B cell (primary cell): ENCODE measurements around the gene MROH7. TPM values are rescaled to one million over a fixed set of nuclear protein-coding genes. Genes with fewer than 3 reads are reported as not detected.
"Not testable (repeated sequence)": the region's sequence is repeated elsewhere in the genome, so short reads cannot be mapped to it uniquely, and the experiment has no call there.

Source experiments
- ATAC-seq: fragments of 200-7000 bp; cut with Tn5 transposase; one replicate; pipeline ENCODE4 v1.10.0; 2021; ENCODE audit warnings: low read depth, mild to moderate bottlenecking, moderate number of reproducible peaks, moderate library complexity
- CTCF ChIA-PET: fragments of 350-600 bp; sonication (Branson Sonifier 250); formaldehyde crosslinking; loops from one replicate; lab custom pipeline; 2021; ENCODE audit warnings: antibody characterized with exemption, inconsistent platforms; lab: Charles Lee
- POLR2A ChIA-PET: fragments of 350-600 bp; sonication (Branson Sonifier 250); formaldehyde crosslinking; loops from one replicate; lab custom pipeline; 2021; ENCODE audit warnings: antibody characterized with exemption; lab: Charles Lee
- DNase-seq: peaks from one replicate; pipeline ENCODE4 v3.0.0; 2013
- H2AFZ ChIP-seq: 2 replicates; pipeline ENCODE4 v1.6.1; 2012; ENCODE audit warnings: mild to moderate bottlenecking, low read depth, low read length; ENCODE audit not compliant: insufficient read depth, poor library complexity, severe bottlenecking
- H3K27ac ChIP-seq, 2 donors: 1 replicate in 1 of 2; 2 replicates in 1 of 2; pipeline ENCODE4 v1.5.1; 2012 to 2013; ENCODE audit warnings: low read length in 2 of 2, mild to moderate bottlenecking in 2 of 2, moderate library complexity in 1 of 2
- H3K27me3 ChIP-seq, 4 experiments: fragments of 200-600 bp in 1 of 4; sonication (generic) in 1 of 4; replicated peaks in 1 of 4; 1 replicate in 2 of 4; 2 replicates in 2 of 4; pipeline versions ENCODE4 v1.6.1 to v1.7.0; 2013 to 2016; ENCODE audit warnings: low read length in 3 of 4, mild to moderate bottlenecking in 2 of 4, mixed read lengths in 1 of 4, moderate library complexity in 1 of 4; ENCODE audit not compliant: insufficient read depth in 4 of 4, control insufficient read depth in 3 of 4; ENCODE audit errors: control extremely low read depth in 1 of 4
- H3K36me3 ChIP-seq, 2 experiments: replicated peaks in 1 of 2; 1 replicate in 1 of 2; 2 replicates in 1 of 2; pipeline versions ENCODE4 v1.6.1 to v1.7.1; 2013; ENCODE audit warnings: low read length in 1 of 2; ENCODE audit not compliant: insufficient read depth in 2 of 2, control insufficient read depth in 1 of 2; ENCODE audit errors: control extremely low read depth in 1 of 2, extremely low read depth in 1 of 2
- H3K4me1 ChIP-seq, 2 donors: fragments of 200-600 bp in 1 of 2; sonication (generic) in 1 of 2; 1 replicate in 1 of 2; 2 replicates in 1 of 2; pipeline versions ENCODE4 v1.5.1 to v1.6.1; 2013 to 2017; ENCODE audit warnings: low read length in 2 of 2; ENCODE audit not compliant: control insufficient read depth in 2 of 2, insufficient read depth in 2 of 2
- H3K4me2 ChIP-seq: replicated peaks from 2 replicates; pipeline ENCODE3; 2012; ENCODE audit warnings: mild to moderate bottlenecking, low read depth, low read length; ENCODE audit not compliant: poor library complexity, severe bottlenecking
- H3K4me3 ChIP-seq, 5 experiments: fragments of 200-600 bp in 1 of 5; sonication (generic) in 1 of 5; 1 replicate in 3 of 5; 2 replicates in 2 of 5; pipeline versions ENCODE4 v1.5.1 to v1.7.0; 2011 to 2016; ENCODE audit warnings: low read length in 4 of 5, mild to moderate bottlenecking in 4 of 5, low read depth in 2 of 5, control low read depth in 1 of 5, moderate library complexity in 1 of 5; ENCODE audit not compliant: insufficient read depth in 1 of 5; ENCODE audit errors: control extremely low read depth in 1 of 5, extremely low read depth in 1 of 5
- H3K79me2 ChIP-seq: fragments of 200-600 bp; sonication (generic); one replicate; pipeline ENCODE4 v1.6.0; 2016; ENCODE audit warnings: low read length; ENCODE audit not compliant: control insufficient read depth, insufficient read depth
- H3K9ac ChIP-seq: fragments of 200-600 bp; sonication (generic); 2 replicates; pipeline ENCODE4 v1.6.1; 2017; ENCODE audit warnings: mild to moderate bottlenecking, low read length, moderate library complexity
- H3K9me3 ChIP-seq, 3 donors: one replicate each; pipeline versions ENCODE4 v1.6.1 to v1.7.1; 2013; ENCODE audit warnings: low read length in 2 of 3; ENCODE audit not compliant: control insufficient read depth in 2 of 3, insufficient read depth in 1 of 3; ENCODE audit errors: control extremely low read depth in 1 of 3
- H4K20me1 ChIP-seq: 2 replicates; pipeline ENCODE4 v1.6.0; 2012; ENCODE audit warnings: mild to moderate bottlenecking, low read length; ENCODE audit not compliant: insufficient read depth, control insufficient read depth, poor library complexity, severe bottlenecking
- H3K27ac Mint-ChIP-seq: one replicate; pipeline ENCODE4 v1.8.0; 2021; ENCODE audit warnings: mixed read lengths
- H3K27me3 Mint-ChIP-seq: one replicate; pipeline ENCODE4 v1.8.0; 2021; ENCODE audit warnings: mixed read lengths
- H3K4me1 Mint-ChIP-seq: one replicate; pipeline ENCODE4 v1.8.0; 2021; ENCODE audit warnings: mixed read lengths
- H3K4me3 Mint-ChIP-seq: one replicate; pipeline ENCODE4 v1.8.0; 2021; ENCODE audit warnings: mixed read lengths
- H3K9me3 Mint-ChIP-seq: one replicate; pipeline ENCODE4 v1.8.0; 2022; ENCODE audit warnings: mixed read lengths; ENCODE audit not compliant: insufficient read depth
- EZH2 ChIP-seq: IDR thresholded peaks from 2 replicates; pipeline ENCODE4 v1.6.1; 2012; ENCODE audit warnings: borderline replicate concordance, low read depth, mild to moderate bottlenecking, moderate library complexity, low read length; ENCODE audit not compliant: insufficient read depth, poor library complexity, severe bottlenecking
- WGBS: methylation state at CpG from one replicate; pipeline ENCODE4 v1.1.5; 2013; ENCODE audit warnings: missing lambda C conversion rate; ENCODE audit not compliant: insufficient coverage; 5-methylcytosine and 5-hydroxymethylcytosine counted together
- intact Hi-C: fragments of 100-400 bp; cut with micrococcal nuclease; formaldehyde crosslinking; loops from one replicate; pipeline ENCODE4 v1.10.0; 2022
- polyA plus RNA-seq: library from polyadenylated mRNA; depleted of rRNA; stranded (reverse); fragments of >200 nt; gene quantifications from 2 replicates; pipeline ENCODE4 v1.2.3, GENCODE V29; 2012
- total RNA-seq, 2 donors: library from RNA; stranded (reverse); fragments of 120-200 nt in 1 of 2; gene quantifications; 1 replicate in 1 of 2; 2 replicates in 1 of 2; pipeline versions ENCODE4 v1.2.3 to v1.2.4, GENCODE V29; 2013 to 2022
- TF ChIP-seq, protein P1 (sequence below): fragments of 200-600 bp; IDR thresholded peaks from one replicate; pipeline ENCODE4 v1.8.0; 2022; ENCODE audit warnings: antibody characterized with exemption, mild to moderate bottlenecking

The MROH7 gene
- total and polyA plus RNA-seq, 2 donors (not counting 1 experiment from before 2014, with no cell fraction given), result not detected

- H3K4me1 ChIP-seq, H3K9me3 ChIP-seq, H3K9ac ChIP-seq, H3K27ac ChIP-seq, H2AFZ ChIP-seq, H3K4me3 ChIP-seq, H4K20me1 ChIP-seq, POLR2A ChIA-PET, CTCF ChIA-PET, ATAC-seq, H3K4me2 ChIP-seq, H3K9me3 Mint-ChIP-seq, H3K36me3 ChIP-seq, H3K4me3 Mint-ChIP-seq, H3K4me1 Mint-ChIP-seq, intact Hi-C loops, H3K27me3 ChIP-seq, H3K79me2 ChIP-seq, H3K27ac Mint-ChIP-seq, DNase-seq: not testable (repeated sequence)
- H3K27me3 Mint-ChIP-seq, result peaks cover 24% of the 10 kb centered on the region
- 81% methylated on average over 4 of the region's 14 CpGs for WGBS
These were observed 4.8 kb upstream of the MROH7 start for GRCh38 chr1:54636461-54637446.

DNA sequence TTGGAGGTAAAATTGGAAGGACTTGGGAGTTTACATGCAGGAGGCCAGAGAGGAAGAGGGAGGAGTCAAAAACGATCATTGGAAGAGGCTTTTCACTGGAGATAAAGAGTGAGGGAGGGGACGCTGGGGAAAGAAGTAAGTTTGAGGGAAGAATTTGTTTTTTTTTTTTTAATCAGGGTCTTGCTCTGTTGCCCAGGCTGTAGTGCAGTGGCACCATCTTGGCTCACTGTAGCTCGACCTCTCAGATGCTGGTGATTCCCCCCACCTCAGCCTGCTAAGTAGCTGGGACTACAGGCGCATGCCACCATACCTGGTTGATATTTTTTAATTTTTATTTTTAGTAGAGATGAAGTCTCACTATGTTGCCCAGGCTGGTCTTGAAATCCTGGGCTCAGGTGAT, 1.2 kb upstream of the MROH7 start:
- TF ChIP-seq EZH2, result no peak
- TF ChIP-seq, protein P1, sequence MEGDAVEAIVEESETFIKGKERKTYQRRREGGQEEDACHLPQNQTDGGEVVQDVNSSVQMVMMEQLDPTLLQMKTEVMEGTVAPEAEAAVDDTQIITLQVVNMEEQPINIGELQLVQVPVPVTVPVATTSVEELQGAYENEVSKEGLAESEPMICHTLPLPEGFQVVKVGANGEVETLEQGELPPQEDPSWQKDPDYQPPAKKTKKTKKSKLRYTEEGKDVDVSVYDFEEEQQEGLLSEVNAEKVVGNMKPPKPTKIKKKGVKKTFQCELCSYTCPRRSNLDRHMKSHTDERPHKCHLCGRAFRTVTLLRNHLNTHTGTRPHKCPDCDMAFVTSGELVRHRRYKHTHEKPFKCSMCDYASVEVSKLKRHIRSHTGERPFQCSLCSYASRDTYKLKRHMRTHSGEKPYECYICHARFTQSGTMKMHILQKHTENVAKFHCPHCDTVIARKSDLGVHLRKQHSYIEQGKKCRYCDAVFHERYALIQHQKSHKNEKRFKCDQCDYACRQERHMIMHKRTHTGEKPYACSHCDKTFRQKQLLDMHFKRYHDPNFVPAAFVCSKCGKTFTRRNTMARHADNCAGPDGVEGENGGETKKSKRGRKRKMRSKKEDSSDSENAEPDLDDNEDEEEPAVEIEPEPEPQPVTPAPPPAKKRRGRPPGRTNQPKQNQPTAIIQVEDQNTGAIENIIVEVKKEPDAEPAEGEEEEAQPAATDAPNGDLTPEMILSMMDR, result no peak
- CTCF ChIA-PET, result no interaction called here
- peaks cover 6% of the 10 kb centered on the region for H3K9me3 Mint-ChIP-seq
- H3K27ac Mint-ChIP-seq, result no peak overlapping the region
- H3K36me3 ChIP-seq, result no peaks in the 10 kb centered on the region
- peaks cover 0 to 19% (median 15%) of the 10 kb centered on the region in 3 donors for H3K9me3 ChIP-seq
- no peaks in the 10 kb centered on the region for H3K4me1 Mint-ChIP-seq
- H3K4me3 ChIP-seq, result no peak overlapping the region
- no peak overlapping the region for H2AFZ ChIP-seq
- no peaks in the 10 kb centered on the region for H3K79me2 ChIP-seq
- H3K27me3 Mint-ChIP-seq, result peaks cover 17% of the 10 kb centered on the region
- no peaks in the 10 kb centered on the region for H3K4me1 ChIP-seq
- POLR2A ChIA-PET, result no interaction called here
- H3K9ac ChIP-seq, result no peak overlapping the region
- ATAC-seq, result no peak
- intact Hi-C loops, result no loop called here
- no peak overlapping the region for H3K4me2 ChIP-seq
- DNase-seq, result no peak
- no peak overlapping the region for H3K4me3 Mint-ChIP-seq
- H3K27ac ChIP-seq, result no peak overlapping the region
- no peaks in the 10 kb centered on the region for H4K20me1 ChIP-seq
- 73% methylated on average over 2 of the region's 4 CpGs for WGBS
- H3K27me3 ChIP-seq, result no peaks in the 10 kb centered on the region
